ENCODE data around the gene ITPKC. TPM values are rescaled to one million over a fixed set of nuclear protein-coding genes. Genes with fewer than 3 reads are reported as not detected.
A peak's percentile ranks its signal among the peaks of the same experiment; 100 is the strongest.

Gene ITPKC
- total and polyA plus RNA-seq, 2 of the 13 experiments (the other 11 are each of a cell fraction or from before 2014, with no cell fraction given) = 6.9 to 11.2 TPM

DNA sequence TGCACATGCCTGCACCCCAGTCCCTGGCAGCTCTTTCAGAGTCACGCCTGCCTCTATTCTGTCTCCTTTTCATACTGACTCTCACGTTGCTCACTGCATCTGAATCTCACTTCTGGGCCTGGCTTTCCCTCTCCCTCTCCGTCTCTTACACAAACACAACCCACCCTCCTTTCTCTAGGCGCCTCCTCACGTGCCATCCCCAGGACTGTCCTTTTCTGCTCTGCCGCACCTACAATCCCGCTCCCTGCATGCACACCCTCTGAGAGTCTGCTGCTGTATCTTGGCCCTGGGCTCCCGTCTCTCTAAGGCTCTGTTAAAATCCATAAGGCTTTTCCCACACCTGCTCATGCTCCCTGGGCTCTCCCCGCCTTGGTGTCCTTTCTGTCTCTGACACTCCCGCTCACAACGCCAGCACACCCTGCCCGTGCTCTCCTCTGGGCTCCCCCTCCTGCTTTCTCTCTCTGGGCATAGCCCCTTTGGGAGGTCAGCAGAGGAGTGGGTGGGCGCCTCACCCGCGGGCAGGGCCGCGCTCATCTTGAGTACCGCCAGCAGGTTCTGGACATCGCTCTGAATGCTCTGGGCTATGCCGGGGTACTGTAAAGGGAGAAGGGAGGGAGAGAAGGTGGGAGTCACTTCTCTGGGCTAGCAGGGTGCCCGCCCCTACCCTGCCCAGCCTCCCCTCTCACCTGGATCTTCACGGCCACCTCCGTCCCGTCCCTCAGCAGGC, 13.7 kb upstream of the ITPKC start:
- WGBS (ENCODE audit: low lambda C conversion rate) = 93% methylated on average over 21 of the region's 24 CpGs
- intact Hi-C loops (cut with micrococcal nuclease; ENCODE audit: unreplicated experiment) (no loop called here), in situ Hi-C loops (cut with HindIII; ENCODE audit: extremely low pct_ligation_motif_present, low pct_unique_long_range_greater_than_20kb) (loop anchor here (5.0 kb wide), 1 partner anchor 41 kb away; no protein-coding TSS in a partner anchor)
- H3K4me2 ChIP-seq (ENCODE audit: low read depth, low read length) = no peak overlapping the region
- no peak overlapping the region for H3K4me3 ChIP-seq (replicated peaks in 1 of 3; ENCODE audit: insufficient read depth in 1 of 3, low read depth in 2 of 3, low read length in 3 of 3)
- H3K9me3 ChIP-seq (ENCODE audit: low read length) = no peaks in the 10 kb centered on the region
- FAIRE-seq = no peak
- no peak for DNase-seq (ENCODE audit: low spot score)
- no peaks in the 10 kb centered on the region for H3K79me2 ChIP-seq (ENCODE audit: insufficient read depth, low read length)
- ChIA-PET CTCF (ENCODE audit: low intra/inter-chr PET ratio, low total read pairs) (interaction anchor here (1.4 to 2.2 kb wide), 2 partner anchors 41 to 69 kb away, joined by 5 to 19 read pairs; no protein-coding TSS in a partner anchor), POLR2A (interaction anchor here (1.3 kb wide), 1 partner anchor 14 kb away, joined by 3 read pairs; no protein-coding TSS in a partner anchor)
- no peaks in the 10 kb centered on the region for H3K27me3 ChIP-seq (ENCODE audit: control insufficient read depth in 1 of 2, insufficient read depth in 2 of 2, low read length in 2 of 2)
- no peak overlapping the region for H3K9ac ChIP-seq (ENCODE audit: insufficient read depth, low read depth, low read length)
- no TSS peak for BruUV-seq (replicated peaks)
- no peak overlapping the region for H3K27ac ChIP-seq (ENCODE audit: extremely low read length, insufficient read depth, low read length)
- no peaks in the 10 kb centered on the region for H4K20me1 ChIP-seq (ENCODE audit: insufficient read depth, low read length)
- TF ChIP-seq KLF11 (CRISPR knock-in tag; IDR thresholded peaks at IDR 0.05) (no peak), RFXAP (CRISPR knock-in tag; IDR thresholded peaks at IDR 0.05; ENCODE audit: borderline replicate concordance) (no peak), ZSCAN21 (CRISPR knock-in tag; IDR thresholded peaks at IDR 0.05; ENCODE audit: borderline replicate concordance) (no peak), ZNF747 (CRISPR knock-in tag; IDR thresholded peaks at IDR 0.05; ENCODE audit: borderline replicate concordance) (no peak), KAT2B (IDR thresholded peaks at IDR 0.05; ENCODE audit: borderline replicate concordance, low read depth, low read length) (no peak), ZNF432 (CRISPR knock-in tag; IDR thresholded peaks at IDR 0.05; ENCODE audit: borderline replicate concordance) (0 out of 2 replicates have a peak, but pooled peaks have one; percentile 46)
- TF ChIP-seq, protein P1, sequence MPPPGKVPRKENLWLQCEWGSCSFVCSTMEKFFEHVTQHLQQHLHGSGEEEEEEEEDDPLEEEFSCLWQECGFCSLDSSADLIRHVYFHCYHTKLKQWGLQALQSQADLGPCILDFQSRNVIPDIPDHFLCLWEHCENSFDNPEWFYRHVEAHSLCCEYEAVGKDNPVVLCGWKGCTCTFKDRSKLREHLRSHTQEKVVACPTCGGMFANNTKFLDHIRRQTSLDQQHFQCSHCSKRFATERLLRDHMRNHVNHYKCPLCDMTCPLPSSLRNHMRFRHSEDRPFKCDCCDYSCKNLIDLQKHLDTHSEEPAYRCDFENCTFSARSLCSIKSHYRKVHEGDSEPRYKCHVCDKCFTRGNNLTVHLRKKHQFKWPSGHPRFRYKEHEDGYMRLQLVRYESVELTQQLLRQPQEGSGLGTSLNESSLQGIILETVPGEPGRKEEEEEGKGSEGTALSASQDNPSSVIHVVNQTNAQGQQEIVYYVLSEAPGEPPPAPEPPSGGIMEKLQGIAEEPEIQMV (CRISPR knock-in tag; IDR thresholded peaks at IDR 0.05; ENCODE audit: low read depth) = no peak
- H3K36me3 ChIP-seq (replicated peaks in 1 of 2; ENCODE audit: control insufficient read depth in 1 of 2, insufficient read depth in 2 of 2, low read length in 2 of 2) = peaks cover 8 to 21% of the 10 kb centered on the region in 2 experiments; a peak in 4 of 5 replicates
- ATAC-seq = no peak
- peaks cover 7% of the 10 kb centered on the region; the same call in 1 of the 2 replicates for H3K4me1 ChIP-seq (ENCODE audit: insufficient read depth, low read length)
- no peak overlapping the region for H2AFZ ChIP-seq (ENCODE audit: low read length)

Measured in HepG2 (cell line).